Activated CD4-positive, alpha-beta T cell treated with anti-CD3 and anti-CD28 coated beads for 48 hours (primary cell): ENCODE measurements around the gene CCR6.
"Not testable (repeated sequence)": the region's sequence is repeated elsewhere in the genome, so short reads cannot be mapped to it uniquely, and the experiment has no call there.

Experiments
- DNase-seq: peaks from one replicate; pipeline ENCODE4 v3.0.0-alpha.2; 2020

The CCR6 gene

DNA sequence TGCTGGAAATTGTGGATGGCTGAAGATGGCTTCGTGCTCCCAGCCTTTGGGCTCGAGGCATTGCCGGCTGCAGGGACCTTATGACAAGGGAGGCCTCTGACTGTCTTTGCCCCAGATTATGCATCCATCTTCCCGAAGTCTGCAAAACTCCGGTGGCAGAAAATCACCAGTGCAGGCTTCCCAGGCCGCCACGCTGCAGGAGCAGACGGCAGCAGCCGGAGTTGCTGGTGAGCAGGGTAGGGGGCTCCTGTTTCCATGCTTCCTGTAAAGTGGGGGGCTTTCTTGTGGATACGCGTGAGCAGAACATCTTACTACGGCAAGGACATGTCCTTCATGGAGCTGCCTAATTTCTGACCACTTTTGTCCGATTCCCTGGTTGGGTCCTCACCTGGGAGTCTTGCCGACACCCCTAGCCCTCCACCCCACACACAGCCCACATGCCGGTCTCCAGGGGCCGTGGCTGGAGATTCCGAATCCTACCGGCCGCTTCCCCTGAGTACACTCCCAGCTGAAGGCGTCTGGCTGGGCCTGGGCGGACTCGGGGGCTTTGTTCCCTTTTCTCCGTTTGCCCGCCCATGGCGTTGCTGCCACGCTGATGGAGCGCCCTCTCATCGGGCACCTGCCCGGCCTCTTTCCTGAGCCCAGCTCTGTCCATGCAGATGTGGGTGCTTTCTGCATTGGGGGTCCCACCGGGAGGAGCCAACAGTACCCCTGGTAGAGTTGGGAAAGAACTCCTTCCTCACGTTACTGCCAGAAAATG is 56.2 kb downstream of the CCR6 start:
- DNase-seq: not testable (repeated sequence)

DNA sequence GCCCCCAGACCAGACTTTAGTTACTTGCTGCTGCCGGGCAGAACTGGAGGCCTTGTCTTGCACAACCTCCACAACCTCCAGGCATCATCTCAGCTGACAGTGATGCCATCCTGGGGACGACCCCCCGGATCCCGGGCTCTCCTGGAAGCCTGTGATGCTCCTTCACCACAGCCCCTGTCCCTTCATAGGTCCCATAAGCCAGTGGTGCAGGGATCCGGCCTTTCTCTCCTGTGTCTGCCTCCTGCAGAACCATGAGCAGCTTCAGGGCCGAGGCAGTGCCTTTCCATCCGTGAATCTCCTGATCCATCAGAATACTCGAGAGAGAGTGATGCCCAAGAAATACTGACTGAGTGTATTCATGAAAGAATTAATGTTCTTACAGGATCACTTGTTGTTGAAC is 57.2 kb downstream of the CCR6 start:
- DNase-seq: not testable (repeated sequence)

- DNase-seq: not testable (repeated sequence)
These were observed 58.5 kb downstream of the CCR6 start for GRCh38 chr6:167181351-167181750.

DNA sequence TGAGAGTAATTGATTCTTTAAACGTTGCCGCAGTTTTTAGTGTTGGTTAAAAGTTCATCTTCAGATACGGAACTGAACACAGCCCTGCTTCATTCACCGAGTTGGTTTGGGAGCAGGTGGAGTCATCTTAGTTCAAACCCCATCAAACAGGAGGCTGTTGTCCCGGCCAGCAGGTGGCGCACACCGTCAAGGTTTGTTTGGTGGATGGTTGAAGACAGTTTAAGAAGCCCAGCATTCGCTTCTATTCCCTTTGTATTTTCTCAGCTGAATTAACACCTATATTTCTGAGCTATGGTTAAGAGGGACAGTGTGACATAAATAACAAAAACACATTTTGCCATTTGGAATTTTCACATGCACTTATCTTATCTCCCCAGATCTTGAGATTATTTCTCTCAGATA is 60.0 kb downstream of the CCR6 start:
- not testable (repeated sequence) for DNase-seq

GRCh38 chr6:167185101-167185500 is 62.2 kb downstream of the CCR6 start:
- DNase-seq: not testable (repeated sequence)

- DNase-seq: not testable (repeated sequence)
These were observed 64.4 kb downstream of the CCR6 start for GRCh38 chr6:167187275-167187674.
